ENCODE results near the gene SCNN1G.
"Not testable (repeated sequence)": the region's sequence is repeated elsewhere in the genome, so short reads cannot be mapped to it uniquely, and the experiment has no call there.

SCNN1G gene

DNA sequence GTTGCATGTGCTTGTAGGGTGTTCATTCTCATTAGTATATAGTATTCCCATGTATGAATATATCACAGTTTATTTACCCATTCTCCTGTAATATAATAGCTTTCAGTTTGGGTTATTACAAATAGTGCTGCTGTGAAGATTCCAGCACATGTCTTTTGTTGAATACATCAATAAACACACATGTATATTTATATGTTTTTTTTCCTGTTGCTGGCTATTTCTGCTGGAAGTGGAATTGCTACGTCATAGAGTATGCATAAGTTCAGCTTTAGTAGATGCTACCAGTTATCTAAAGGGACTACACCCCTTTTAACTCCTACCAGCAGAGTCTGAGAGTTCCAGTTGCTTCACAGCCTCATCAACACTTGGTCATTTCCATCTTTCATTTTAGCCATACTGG lies 67.3 kb downstream of the SCNN1G start:
- no peak for DNase-seq (ENCODE audit: low read depth, low spot score)

DNA sequence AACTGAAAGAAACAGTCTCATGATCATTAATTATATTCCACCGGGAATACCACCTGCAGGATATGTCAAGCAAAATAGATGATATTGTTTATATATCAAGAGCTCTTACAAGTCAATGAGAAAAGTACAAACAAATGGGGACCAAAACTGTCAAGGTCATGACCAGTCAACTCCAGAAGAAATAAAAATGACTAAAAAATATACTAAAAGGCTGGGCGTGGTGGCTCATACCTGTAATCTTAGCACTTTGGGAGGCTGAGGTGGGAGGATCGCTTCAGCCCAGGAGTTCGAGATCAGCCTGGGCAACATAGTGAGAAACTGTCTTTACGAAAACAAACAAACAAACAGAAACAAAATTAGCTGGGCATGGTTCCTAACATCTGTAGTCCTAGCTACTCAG lies 69.8 kb downstream of the SCNN1G start:
- DNase-seq (ENCODE audit: low read depth, low spot score), result no peak

DNA sequence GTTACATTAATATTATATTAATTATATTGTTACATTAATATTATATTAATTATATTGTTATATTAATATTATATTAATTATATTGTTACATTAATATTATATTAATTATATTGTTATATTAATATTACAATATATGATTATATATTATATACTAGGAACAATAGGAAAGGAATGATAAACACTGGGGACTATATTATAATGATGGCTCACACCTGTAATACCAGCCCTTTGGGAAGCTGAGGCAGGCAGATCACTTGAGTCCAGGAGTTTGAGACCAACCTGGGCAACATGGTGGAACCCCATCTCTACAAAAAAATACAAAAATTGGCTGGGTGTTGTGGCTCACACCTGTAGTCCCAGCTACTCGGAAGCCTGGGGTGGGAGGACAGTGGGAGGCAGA lies 71.1 kb downstream of the SCNN1G start:
- DNase-seq (ENCODE audit: low read depth, low spot score), result not testable (repeated sequence)

DNA sequence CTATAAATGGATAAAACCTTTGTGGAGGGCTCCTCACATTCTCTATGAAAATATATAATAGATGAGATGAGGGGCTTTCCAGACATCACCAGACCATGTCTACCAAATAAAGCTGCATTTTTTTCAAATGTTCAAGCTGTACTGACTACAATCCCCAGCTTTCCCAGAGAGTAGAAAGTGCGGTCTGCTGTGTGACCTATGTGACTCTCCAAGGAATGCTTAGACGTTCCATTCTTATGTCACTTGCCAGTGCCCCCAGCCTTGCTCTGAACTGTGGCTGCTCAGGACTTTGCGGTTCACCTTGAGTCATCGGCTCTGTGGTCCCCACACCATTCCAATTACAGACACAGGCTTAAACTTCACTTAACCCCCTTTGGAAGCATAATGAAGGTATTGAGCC lies 71.8 kb downstream of the SCNN1G start:
- DNase-seq (ENCODE audit: low read depth, low spot score), result no peak

DNA sequence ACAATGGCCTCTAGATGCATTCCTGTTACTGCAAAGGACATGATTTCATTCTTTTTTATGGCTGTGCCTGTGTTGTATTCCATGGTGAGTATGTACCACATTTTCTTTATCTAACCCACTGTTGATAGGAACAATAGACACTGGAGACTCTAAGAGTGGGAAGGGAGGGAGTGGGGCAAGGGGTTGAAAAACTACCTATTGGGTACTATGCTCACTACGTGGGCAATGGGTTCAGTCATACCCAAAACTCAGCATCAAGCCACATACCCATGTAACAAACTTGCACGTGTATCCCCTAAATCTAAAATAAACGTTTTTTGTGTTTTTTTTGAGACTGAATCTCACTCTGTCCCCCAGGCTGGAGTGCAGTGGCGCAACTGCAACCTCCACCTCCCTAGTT lies 72.5 kb downstream of the SCNN1G start:
- no peak for DNase-seq (ENCODE audit: low read depth, low spot score)

DNA sequence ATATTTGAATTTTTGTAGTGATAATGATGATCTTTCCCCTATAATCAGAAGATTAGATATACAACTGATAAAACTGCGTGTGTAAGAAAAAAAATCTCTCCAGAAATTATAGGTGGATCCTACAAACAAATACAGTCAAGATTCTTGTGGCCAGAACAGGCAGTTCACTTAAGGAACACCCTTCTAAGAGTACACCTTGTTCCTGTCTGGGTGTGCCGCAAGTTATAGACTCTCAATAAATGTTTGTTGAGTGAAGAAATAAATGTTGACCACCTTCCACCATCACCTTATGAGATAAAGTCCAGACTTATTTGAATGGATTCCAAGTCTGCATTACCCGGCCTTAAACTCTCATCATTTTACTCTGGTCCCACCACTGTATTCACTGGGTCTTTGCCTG lies 73.9 kb downstream of the SCNN1G start:
- no peak for DNase-seq (ENCODE audit: low read depth, low spot score)

DNA sequence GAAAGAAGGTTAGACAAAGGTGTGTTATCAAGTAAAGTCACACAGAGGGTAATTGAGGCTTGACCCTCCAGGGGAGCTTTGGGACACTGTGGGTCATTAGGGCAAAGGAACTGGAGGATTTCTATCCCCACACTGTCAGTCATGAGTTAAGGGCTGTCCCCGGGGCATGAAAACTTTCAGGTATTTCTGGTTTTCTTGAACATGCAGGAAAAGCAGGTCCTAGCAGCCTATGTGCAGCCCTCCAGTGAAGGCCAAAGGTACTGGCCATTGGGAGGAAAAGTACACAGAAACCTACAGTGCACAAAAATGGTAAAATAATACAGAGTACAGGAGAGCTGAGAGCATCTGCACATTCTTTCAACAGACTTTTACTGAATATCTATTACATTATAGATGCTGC lies 75.1 kb downstream of the SCNN1G start:
- no peak for DNase-seq (ENCODE audit: low read depth, low spot score)

DNA sequence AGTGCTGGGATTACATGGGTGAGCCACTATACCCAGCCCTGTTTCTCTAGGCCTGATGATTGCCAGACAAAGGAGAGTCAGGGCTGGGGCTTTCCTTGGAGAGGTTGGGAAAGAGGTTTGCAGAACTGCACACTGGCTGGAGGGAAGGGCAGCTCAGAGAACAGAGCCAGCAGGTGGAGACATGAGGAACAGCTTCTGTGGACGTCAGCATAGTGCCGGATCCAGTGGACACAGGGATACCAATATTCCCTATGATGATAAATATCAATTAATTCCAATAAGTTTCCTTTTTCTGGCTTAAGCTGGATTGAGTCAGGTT lies 76.3 kb downstream of the SCNN1G start:
- no peak for DNase-seq (ENCODE audit: low read depth, low spot score)
